NCI-H446 (cell line): ENCODE data around the gene CACNB3.

Experiments
- DNase-seq, 2 experiments: peaks; one replicate each; lab custom pipeline; 2025; lab: John Stamatoyannopoulos, UW

The CACNB3 gene

GRCh38 chr12:48788854-48789775 is 29.2 kb upstream of the CACNB3 start, which contains the start of gene ADCY6:
ADCY6 (minus strand) TSS chr12:48789089; CDS start chr12:48783434, 5,655 bp downstream.
- peak in 1 of 2 experiments; percentile 30 for DNase-seq

GRCh38 chr12:48789858-48790326 is 28.4 kb upstream of the CACNB3 start:
- DNase-seq = no peak

GRCh38 chr12:48793696-48794095 is 24.6 kb upstream of the CACNB3 start:
- no peak for DNase-seq

- no peak for DNase-seq
These were observed 23.4 kb upstream of the CACNB3 start for GRCh38 chr12:48794870-48795269.

GRCh38 chr12:48795550-48796455 is 22.5 kb upstream of the CACNB3 start:
- DNase-seq = peak; percentile 54 to 79

- no peak for DNase-seq
These were observed 21.3 kb upstream of the CACNB3 start for GRCh38 chr12:48796976-48797375.

GRCh38 chr12:48800457-48800856 is 17.8 kb upstream of the CACNB3 start:
- DNase-seq = no peak

GRCh38 chr12:48800971-48801370 is 17.3 kb upstream of the CACNB3 start:
- no peak for DNase-seq

GRCh38 chr12:48803675-48804074 is 14.6 kb upstream of the CACNB3 start:
- DNase-seq = no peak

- no peak for DNase-seq
These were observed 10.3 kb upstream of the CACNB3 start for GRCh38 chr12:48807981-48808380.

- no peak for DNase-seq
These were observed 7.3 kb upstream of the CACNB3 start for GRCh38 chr12:48810903-48811431.

GRCh38 chr12:48811437-48812090 is 6.7 kb upstream of the CACNB3 start:
- DNase-seq = no peak

GRCh38 chr12:48812389-48812788 is 5.9 kb upstream of the CACNB3 start:
- DNase-seq = no peak

GRCh38 chr12:48813465-48814261 is 4.6 kb upstream of the CACNB3 start:
- DNase-seq = no peak

- DNase-seq = peak in 1 of 2 experiments; percentile 51
These were observed 3.8 kb upstream of the CACNB3 start for GRCh38 chr12:48814262-48815125.

- DNase-seq = peak; percentile 64 to 74
These were observed 2.9 kb upstream of the CACNB3 start for GRCh38 chr12:48815126-48816110.

- no peak for DNase-seq
These were observed 2.0 kb upstream of the CACNB3 start for GRCh38 chr12:48816143-48816854.
